IPS DF 4.7 (cell line): ENCODE data around the gene TMEM217.

Experiments
- DNase-seq: peaks from one replicate; pipeline ENCODE4 v3.0.0-alpha.2; 2013; ENCODE audit warnings: low spot score; ENCODE audit errors: extremely low read depth

The TMEM217 gene

GRCh38 chr6:37169496-37170272 is 88.3 kb downstream of the TMEM217 start, which contains the start of gene PIM1:
TSS of gene PIM1 (plus strand) at chr6:37170152. CDS start at chr6:37170576, 424 bp downstream.
- peak; percentile 76 for DNase-seq

GRCh38 chr6:37168811-37169495 is 89.0 kb downstream of the TMEM217 start:
- DNase-seq, result no peak

- DNase-seq, result no peak
These were observed 89.7 kb downstream of the TMEM217 start for GRCh38 chr6:37168163-37168758.

- no peak for DNase-seq
These were observed 95.2 kb downstream of the TMEM217 start for GRCh38 chr6:37162740-37163139.
